OCI-LY7 (cell line): ENCODE measurements around the gene SMNDC1.

Experiments
- EZH2phosphoT487 ChIP-seq: fragments of 200-600 bp; sonication (generic); IDR thresholded peaks from 2 replicates; pipeline ENCODE4 v1.6.1; 2018; ENCODE audit warnings: low read depth, borderline replicate concordance, mild to moderate bottlenecking, mixed run types, antibody characterized with exemption, low read length, moderate library complexity, mixed read lengths
- TF ChIP-seq, protein P1 (sequence below): fragments of 200-600 bp; sonication (generic); conservative IDR thresholded peaks from 2 replicates; pipeline ENCODE4 v1.5.1; 2014; ENCODE audit warnings: mild to moderate bottlenecking, antibody characterized with exemption, low read length, moderate library complexity, mixed read lengths

DNA sequence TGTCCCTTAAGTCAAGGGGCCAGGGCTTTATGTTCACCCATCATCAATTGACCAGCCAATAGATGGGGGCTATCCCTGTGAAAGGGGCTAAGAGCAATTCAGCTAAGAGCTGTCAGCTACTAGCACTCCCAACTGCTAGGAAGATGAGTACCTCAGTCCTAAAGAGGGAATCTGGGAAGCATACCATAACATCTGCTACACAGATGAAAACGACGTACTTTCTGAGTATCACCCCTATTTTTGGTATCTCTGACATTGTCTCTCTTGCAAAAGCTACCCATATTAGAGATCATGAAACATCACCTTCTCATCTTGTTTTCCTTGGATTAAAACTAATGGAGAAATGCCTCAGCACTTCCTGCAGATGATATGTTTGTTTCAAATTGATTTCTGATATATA is 7.5 kb upstream of the SMNDC1 start:
- no peak for TF ChIP-seq EZH2phosphoT487
- TF ChIP-seq, protein P1, sequence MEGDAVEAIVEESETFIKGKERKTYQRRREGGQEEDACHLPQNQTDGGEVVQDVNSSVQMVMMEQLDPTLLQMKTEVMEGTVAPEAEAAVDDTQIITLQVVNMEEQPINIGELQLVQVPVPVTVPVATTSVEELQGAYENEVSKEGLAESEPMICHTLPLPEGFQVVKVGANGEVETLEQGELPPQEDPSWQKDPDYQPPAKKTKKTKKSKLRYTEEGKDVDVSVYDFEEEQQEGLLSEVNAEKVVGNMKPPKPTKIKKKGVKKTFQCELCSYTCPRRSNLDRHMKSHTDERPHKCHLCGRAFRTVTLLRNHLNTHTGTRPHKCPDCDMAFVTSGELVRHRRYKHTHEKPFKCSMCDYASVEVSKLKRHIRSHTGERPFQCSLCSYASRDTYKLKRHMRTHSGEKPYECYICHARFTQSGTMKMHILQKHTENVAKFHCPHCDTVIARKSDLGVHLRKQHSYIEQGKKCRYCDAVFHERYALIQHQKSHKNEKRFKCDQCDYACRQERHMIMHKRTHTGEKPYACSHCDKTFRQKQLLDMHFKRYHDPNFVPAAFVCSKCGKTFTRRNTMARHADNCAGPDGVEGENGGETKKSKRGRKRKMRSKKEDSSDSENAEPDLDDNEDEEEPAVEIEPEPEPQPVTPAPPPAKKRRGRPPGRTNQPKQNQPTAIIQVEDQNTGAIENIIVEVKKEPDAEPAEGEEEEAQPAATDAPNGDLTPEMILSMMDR, result no peak
